ENCODE measurements around the gene GNAI2. TPM values are rescaled to one million over a fixed set of nuclear protein-coding genes. Genes with fewer than 3 reads are reported as not detected.

Gene GNAI2
- polyA plus RNA-seq, 1 donor (not counting 4 experiments of a cell fraction or from before 2014, with no cell fraction given), result 268 TPM

DNA sequence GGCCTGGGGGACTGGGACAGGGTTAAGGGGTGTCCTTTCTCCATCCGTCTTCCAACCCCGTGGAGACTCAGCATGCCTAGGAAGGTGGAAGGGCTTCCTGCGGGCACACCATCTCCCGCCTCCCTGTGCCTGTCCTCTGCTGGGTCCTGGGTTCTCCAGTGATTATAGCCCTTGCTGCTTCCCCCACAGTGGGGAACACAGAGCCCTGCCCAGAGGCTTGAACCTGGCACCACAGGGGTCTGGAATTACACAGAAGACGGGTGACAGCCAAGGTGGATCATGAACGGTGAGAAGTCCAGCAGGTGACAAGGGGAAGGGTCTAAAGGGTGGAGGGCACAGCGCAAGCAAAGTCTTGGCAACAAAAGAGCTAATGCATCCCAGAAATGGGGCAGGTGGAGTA lies 26.8 kb downstream of the GNAI2 start:
- dilution Hi-C loops (cut with MboI; ENCODE audit: extremely low pct_ligation_motif_present, low sequenced_read_pairs), result no loop called here
- Histone ChIP-seq H3K27ac (ENCODE audit: control insufficient read depth, insufficient read depth, low read length) (no peak overlapping the region), H3K4me1 (ENCODE audit: control insufficient read depth, extremely low read depth, insufficient read depth, low read length) (peaks cover 23% of the 10 kb centered on the region)

DNA sequence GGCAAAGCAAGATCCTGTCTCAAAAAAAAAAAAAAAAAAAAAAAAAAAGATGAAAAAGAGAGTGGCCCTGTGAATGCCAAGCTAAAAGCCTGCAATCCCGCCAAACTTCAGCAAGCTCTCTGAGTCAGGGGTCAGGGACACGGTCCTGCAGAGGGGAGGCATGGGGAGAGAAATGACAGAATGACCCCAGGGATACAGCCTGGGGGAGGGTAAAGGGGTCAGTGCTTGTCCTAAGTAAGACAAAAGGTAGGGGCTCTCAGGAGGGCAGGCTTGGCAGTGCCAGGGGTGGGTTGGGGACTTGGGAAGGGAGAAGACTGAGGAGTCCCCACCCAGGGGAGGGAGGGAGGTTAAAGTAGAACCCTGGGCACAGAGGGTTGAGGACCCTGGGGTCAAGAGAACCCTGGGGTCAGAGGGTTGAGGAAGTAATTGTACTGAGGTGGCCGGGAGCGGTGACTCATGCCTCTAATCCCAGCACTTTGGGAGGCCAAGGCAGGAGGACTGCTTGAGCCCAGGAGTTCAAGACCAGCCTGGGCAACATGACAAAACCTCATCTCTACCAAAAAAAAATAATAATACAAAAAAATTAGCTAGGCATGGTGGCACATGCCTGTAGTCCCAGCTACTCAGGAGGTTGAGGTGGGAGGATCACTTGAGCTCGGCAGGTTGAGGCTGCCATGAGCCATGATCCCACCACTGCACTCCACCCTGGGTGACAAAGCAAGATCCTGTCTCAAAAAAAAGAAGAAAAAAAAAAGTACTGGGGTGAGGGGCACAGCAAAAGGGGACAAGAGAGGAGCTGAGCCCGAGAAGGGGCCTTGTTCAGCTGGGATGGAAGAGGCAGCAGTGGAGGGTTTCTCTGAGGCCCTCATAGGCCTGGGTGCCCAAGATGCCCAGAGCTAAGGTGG lies 27.7 kb downstream of the GNAI2 start:
- dilution Hi-C loops (cut with MboI; ENCODE audit: extremely low pct_ligation_motif_present, low sequenced_read_pairs), result no loop called here
- FAIRE-seq, result no peak
- no peak overlapping the region for H3K27ac ChIP-seq (ENCODE audit: control insufficient read depth, insufficient read depth, low read length)
- no peak for TF ChIP-seq EZH2 (IDR thresholded peaks at IDR 0.05; ENCODE audit: low read length)
- TF ChIP-seq, protein P1, sequence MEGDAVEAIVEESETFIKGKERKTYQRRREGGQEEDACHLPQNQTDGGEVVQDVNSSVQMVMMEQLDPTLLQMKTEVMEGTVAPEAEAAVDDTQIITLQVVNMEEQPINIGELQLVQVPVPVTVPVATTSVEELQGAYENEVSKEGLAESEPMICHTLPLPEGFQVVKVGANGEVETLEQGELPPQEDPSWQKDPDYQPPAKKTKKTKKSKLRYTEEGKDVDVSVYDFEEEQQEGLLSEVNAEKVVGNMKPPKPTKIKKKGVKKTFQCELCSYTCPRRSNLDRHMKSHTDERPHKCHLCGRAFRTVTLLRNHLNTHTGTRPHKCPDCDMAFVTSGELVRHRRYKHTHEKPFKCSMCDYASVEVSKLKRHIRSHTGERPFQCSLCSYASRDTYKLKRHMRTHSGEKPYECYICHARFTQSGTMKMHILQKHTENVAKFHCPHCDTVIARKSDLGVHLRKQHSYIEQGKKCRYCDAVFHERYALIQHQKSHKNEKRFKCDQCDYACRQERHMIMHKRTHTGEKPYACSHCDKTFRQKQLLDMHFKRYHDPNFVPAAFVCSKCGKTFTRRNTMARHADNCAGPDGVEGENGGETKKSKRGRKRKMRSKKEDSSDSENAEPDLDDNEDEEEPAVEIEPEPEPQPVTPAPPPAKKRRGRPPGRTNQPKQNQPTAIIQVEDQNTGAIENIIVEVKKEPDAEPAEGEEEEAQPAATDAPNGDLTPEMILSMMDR (optimal IDR thresholded peaks at IDR 0.05 in 1 of 3, IDR thresholded peaks at IDR 0.05 in 1 of 3, conservative IDR thresholded peaks at IDR 0.05 in 1 of 3; ENCODE audit: extremely low read depth in 1 of 3, insufficient read depth in 2 of 3, low read length in 3 of 3), result no peak
- H3K9me1 ChIP-seq (ENCODE audit: control insufficient read depth, extremely low read depth, insufficient read depth, low read length), result peaks cover 2% of the 10 kb centered on the region
- H3K36me3 ChIP-seq (ENCODE audit: control insufficient read depth in 2 of 2, extremely low read depth in 1 of 2, insufficient read depth in 2 of 2, low read length in 2 of 2), result no peaks in the 10 kb centered on the region
- H3K4me3 ChIP-seq (ENCODE audit: control insufficient read depth in 2 of 3, extremely low read depth in 1 of 3, insufficient read depth in 2 of 3, low read depth in 1 of 3, low read length in 3 of 3), result no peak overlapping the region
- H4K20me1 ChIP-seq (ENCODE audit: control insufficient read depth, extremely low read depth, insufficient read depth, low read length), result no peaks in the 10 kb centered on the region
- no peaks in the 10 kb centered on the region for H3K79me2 ChIP-seq (ENCODE audit: control insufficient read depth, insufficient read depth, low read length)
- peaks cover 3% of the 10 kb centered on the region for H3K27me3 ChIP-seq (ENCODE audit: control insufficient read depth, extremely low read depth, insufficient read depth, low read length)
- H3K4me2 ChIP-seq (ENCODE audit: control insufficient read depth, extremely low read depth, insufficient read depth, low read depth, low read length), result no peak overlapping the region
- no peak overlapping the region for H3K9ac ChIP-seq (ENCODE audit: control insufficient read depth, extremely low read depth, insufficient read depth, low read length)
- no peak overlapping the region for H2AFZ ChIP-seq (ENCODE audit: control insufficient read depth, low read length)
- H3K4me1 ChIP-seq (ENCODE audit: control insufficient read depth, extremely low read depth, insufficient read depth, low read length), result peaks cover 27% of the 10 kb centered on the region
- DNase-seq (ENCODE audit: low read depth, low spot score), result no peak
- no peaks in the 10 kb centered on the region for H3K9me3 ChIP-seq (ENCODE audit: control insufficient read depth, low read depth, low read length)

More for the DNA sequence above, 26.8 kb downstream of the GNAI2 start:
- Histone ChIP-seq H3K36me3 (ENCODE audit: control insufficient read depth in 2 of 2, extremely low read depth in 1 of 2, insufficient read depth in 2 of 2, low read length in 2 of 2) (peaks cover 4 to 5% of the 10 kb centered on the region in 2 experiments), H3K4me3 (ENCODE audit: control insufficient read depth in 2 of 3, extremely low read depth in 1 of 3, insufficient read depth in 2 of 3, low read depth in 1 of 3, low read length in 3 of 3) (no peak overlapping the region), H3K4me2 (ENCODE audit: control insufficient read depth, extremely low read depth, insufficient read depth, low read depth, low read length) (no peak overlapping the region), H2AFZ (ENCODE audit: control insufficient read depth, low read length) (no peak overlapping the region), H3K9me3 (ENCODE audit: control insufficient read depth, low read depth, low read length) (no peaks in the 10 kb centered on the region), H3K79me2 (ENCODE audit: control insufficient read depth, insufficient read depth, low read length) (no peaks in the 10 kb centered on the region), H4K20me1 (ENCODE audit: control insufficient read depth, extremely low read depth, insufficient read depth, low read length) (no peaks in the 10 kb centered on the region), H3K9ac (ENCODE audit: control insufficient read depth, extremely low read depth, insufficient read depth, low read length) (no peak overlapping the region), H3K27me3 (ENCODE audit: control insufficient read depth, extremely low read depth, insufficient read depth, low read length) (peaks cover 3% of the 10 kb centered on the region), H3K9me1 (ENCODE audit: control insufficient read depth, extremely low read depth, insufficient read depth, low read length) (peaks cover 2% of the 10 kb centered on the region)
- DNase-seq (ENCODE audit: low read depth, low spot score) (no peak), FAIRE-seq (no peak)
- TF ChIP-seq EZH2 (IDR thresholded peaks at IDR 0.05; ENCODE audit: low read length), result no peak
- TF ChIP-seq, protein P1 (optimal IDR thresholded peaks at IDR 0.05 in 1 of 3, IDR thresholded peaks at IDR 0.05 in 1 of 3, conservative IDR thresholded peaks at IDR 0.05 in 1 of 3; ENCODE audit: extremely low read depth in 1 of 3, insufficient read depth in 2 of 3, low read length in 3 of 3), result no peak
